GM18868 (cell line): Measurements from ENCODE around the gene COL21A1.

Source experiments
- ATAC-seq: cut with Tn5 transposase; IDR thresholded peaks from one replicate; pipeline ENCODE4 v1.9.1; 2021; ENCODE audit warnings: mild to moderate bottlenecking, moderate library complexity; ENCODE audit not compliant: unreplicated experiment

COL21A1 gene

DNA sequence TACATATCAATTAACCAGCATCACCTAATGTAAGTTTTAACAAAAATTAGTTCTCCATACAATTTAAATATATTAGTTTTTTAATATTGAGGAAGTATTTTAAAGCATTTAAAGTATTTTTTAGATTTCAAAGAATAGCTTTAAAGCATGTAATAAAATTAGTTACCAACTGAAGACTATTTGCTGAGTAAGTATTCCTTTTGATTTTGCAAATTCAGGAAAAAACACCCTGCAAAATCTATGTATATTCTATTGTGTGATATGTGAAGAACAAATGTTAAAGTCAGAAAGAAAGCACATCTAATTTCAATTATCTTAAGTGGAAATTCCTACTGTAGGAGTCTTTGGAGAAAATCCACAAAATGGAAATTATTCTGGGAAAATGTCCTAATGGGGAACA, 107.3 kb downstream of the COL21A1 start:
- ATAC-seq, result no peak

DNA sequence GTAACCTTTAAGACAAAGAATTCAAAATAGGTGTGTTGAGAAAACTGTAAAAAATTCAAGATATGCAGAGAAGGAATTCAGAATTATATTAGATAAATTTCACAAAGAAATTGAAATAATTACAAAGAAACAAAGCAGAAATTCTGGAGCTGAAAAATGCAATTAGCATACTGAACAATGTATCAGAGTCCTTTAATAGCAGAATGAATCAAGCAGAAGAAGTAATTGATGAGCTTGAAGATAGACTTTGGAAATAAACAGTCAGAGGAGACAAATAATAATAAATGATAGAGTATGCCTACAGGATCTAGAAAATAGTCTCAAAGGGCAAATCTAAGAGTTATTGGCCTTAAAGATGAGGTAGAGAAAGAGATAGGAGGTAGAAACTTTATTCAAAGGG, 131.7 kb downstream of the COL21A1 start:
- no peak for ATAC-seq

GRCh38 chr6:56109149-56109548, 138.2 kb downstream of the COL21A1 start:
- no peak for ATAC-seq

GRCh38 chr6:56106231-56106630, 141.1 kb downstream of the COL21A1 start:
- ATAC-seq, result no peak

DNA sequence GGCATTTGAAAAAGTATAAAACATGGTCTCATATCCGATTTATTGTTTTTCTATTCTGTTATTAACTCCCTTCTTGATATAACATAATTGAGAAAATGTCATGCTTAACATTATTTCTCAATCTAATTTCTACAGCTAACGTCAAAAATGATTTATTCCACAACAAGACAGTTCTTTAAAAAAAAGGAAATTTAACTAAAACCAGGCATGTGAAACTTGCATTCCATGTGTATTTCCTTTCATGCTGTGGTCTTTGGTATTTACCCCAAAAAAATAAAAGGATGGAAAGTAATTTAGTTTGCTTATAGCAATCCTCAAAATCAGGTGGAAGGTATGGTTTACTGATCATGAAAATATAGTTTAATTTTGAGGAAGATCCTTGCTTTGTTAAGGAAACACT, 142.8 kb downstream of the COL21A1 start:
- ATAC-seq, result no peak

DNA sequence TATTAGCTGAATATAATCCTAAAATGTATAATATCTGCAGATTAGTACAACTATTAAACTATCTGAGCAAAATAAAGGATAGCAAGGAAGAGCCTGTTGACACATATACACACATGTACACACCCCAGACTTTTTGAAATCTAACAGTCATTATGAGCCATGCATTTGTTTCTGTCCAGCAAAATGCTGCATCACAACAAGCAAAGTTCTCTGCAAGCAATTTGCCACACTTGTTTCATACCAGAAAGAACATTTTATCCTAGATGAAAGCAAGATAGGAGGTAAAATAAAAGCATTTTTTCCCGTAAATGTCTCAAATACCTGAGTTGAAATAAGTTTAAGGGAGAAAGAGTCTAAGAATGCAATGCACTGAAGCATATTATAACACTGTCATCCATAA, 145.2 kb downstream of the COL21A1 start:
- no peak for ATAC-seq

DNA sequence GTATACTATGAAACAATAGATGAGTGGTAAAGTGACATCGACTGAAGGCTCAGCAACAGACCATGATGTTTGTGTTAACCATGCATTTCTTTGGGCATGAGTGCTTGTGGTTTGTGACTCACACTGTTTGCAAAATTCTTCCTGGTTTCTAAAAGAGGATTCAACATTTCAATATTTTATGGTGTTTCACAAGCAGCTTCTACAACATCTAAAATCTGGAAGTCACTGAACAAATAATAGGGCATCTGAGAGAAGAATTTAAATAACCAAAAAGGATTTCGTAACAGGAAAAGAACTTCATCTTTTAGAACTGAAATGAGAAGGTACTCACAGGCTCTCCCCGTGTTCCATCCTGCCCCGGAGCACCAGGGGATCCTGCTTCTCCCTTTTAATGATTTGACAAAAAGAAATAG, 146.2 kb downstream of the COL21A1 start:
- peak; percentile 50 for ATAC-seq

- no peak for ATAC-seq
Observed at GRCh38 chr6:56096946-56097621, 150.3 kb downstream of the COL21A1 start.

GRCh38 chr6:56096541-56096940, 150.8 kb downstream of the COL21A1 start:
- ATAC-seq, result no peak

DNA sequence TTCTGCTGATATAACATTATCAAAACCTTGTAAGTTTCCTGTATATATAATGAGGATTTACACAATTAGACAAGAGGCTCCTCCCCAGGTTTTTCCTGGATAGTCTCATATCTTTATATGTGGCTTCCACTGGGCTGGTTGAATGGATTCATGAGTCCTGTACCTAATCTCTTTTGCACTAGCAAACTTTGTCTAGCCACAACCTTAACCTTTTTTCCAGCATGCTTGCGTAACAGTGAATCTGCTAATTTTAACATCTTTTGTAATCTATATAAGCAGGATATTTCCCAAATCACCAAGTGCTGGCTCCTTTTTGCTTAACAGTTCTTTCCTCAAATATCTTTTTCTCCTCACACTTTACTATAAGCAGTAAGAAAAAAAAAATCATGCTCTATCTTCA, 153.6 kb downstream of the COL21A1 start:
- ATAC-seq, result no peak

DNA sequence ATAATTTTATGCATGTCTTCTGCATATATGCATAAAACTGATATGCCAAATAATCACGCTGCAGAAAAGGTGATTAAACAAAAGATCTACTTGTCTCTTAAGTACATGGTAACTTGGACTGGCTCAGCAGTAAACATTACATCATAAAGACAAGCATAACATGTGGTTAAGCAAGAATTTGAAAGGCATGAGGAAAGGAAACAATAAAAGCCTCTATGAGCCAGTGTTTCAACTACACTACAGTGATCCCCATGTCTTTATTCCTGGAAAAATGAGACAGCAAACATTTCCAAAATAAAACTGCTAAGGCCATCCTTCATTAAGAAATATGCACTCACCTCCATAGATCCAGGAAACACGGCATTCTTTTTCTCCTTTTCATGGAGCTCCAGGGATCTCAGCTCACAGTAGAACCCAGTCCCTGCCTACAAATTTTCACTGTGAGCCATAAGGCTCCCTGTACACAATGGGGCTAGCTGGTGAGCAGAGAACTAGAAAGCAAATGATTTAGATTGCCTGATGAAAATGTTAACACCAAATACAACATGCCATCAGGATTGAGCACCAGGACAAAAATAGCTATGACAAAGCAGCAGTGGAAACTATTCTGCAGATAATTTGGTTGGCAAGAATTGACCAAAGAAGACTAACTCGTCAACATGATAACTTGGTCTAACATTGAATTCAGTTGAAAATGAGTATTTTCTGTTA, 156.1 kb downstream of the COL21A1 start:
- no peak for ATAC-seq

DNA sequence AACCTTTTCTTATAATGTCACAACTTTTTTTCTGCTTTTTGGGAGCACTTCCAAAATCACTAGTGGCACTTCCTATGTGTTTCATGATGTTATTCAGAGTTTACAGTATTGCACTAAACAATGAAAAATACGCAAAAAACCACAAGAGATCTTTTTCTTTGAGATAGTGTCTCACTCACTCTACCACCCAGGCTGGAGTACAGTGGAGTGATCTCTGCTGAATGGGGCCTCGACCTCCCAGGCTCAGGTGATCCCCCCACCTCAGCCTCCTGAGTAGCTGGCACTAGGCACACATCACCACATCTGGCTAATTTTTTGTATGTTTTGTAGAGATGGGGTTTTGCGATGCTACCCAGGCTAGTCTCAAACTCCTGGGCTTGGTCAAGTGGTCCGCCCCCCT, 158.7 kb downstream of the COL21A1 start:
- ATAC-seq, result no peak

- no peak for ATAC-seq
Observed at GRCh38 chr6:56087421-56087820, 160.0 kb downstream of the COL21A1 start.

DNA sequence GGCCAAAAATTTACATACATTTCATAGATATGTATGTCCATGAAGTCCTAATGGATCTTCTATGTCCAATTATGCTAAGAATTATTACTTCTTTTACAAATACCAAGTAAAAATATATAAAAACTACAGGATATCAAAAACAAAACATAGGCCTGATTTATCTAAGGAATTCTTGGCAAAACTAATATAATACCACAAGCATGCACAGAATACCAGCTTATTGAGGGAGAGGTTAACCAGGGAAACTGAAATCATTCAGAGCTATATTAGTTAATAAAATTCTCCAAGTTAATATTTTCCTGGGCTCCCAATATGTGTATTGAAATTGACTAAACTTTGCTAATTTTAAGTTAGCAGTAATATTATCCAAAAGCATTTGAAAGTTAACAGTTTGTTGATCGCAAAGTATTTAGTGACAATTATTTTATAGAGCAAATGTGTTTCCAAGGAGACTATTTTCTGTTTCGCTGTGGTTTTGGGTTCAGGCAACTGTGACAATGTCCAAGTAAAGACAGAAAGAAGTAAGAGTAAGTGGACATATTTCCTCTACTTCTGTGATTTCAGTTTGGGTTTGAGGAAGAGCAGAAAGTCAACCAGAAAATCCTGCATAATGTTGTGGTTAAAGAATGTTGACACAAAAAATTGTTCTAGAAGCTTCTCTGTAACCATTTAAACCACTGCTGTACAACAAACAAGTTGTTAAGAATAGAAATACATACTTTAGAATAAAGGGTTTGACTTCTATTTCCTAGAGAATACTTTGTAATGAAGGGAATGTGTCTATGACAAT, 167.4 kb downstream of the COL21A1 start:
- no peak for ATAC-seq

GRCh38 chr6:56076033-56076432, 171.3 kb downstream of the COL21A1 start:
- no peak for ATAC-seq

DNA sequence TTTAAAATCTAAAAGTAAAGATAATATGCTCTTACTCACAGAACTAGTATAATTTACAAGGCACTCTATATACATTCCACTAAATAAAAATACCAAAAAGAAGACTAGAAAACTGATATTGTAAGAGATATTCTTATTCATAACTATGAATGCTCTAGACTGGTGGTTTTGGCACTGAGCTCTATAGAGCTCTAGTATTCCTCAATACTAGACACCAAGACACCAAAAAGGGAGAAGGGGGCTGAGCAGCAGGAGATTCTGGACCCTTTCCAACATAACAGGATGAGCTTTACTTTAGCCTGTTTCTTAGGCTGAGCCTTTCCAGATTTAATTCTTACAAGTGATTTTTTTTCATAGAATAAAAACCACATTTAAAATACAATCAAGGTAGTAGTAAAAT, 173.6 kb downstream of the COL21A1 start:
- ATAC-seq, result no peak

DNA sequence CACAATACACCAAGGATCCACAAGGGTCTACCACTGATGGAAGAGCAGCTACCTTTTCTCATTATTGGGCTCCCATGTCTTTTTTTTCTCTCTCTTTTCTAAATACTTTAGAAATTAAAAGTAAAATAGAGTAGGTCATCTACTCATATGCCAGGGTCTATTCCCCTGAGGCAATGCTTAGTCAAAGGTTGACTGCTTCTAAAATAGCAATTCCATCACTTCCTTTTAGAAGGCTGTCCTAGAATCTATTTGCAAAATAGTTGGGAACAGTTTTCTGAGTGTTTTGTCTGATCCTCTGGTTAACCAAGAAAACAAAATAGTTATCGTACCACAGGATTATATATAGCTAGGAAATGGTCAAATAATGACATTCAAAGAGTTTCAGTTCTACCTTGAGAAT, 174.1 kb downstream of the COL21A1 start:
- no peak for ATAC-seq

DNA sequence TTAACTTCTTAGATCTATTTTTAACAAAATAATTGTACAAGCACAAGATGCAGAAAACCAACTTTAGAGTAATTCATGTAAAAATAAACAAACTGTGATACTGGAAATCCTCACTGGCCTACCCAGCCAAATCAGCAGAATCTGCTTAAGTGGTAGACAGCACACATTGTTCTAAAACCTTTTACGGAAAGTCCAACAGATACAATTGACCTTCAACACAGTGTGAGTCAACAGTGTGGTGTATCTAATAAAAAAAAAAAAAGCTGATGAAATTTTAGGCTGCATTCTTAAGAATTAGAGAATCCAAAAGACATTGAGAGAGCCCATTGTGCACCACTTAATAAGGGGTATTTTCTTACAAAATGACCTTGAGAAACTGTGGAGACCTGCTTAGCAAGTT, 174.5 kb downstream of the COL21A1 start:
- no peak for ATAC-seq

- no peak for ATAC-seq
Observed at GRCh38 chr6:56065408-56065807, 182.0 kb downstream of the COL21A1 start.

- ATAC-seq, result no peak
Observed at GRCh38 chr6:56062836-56063235, 184.5 kb downstream of the COL21A1 start.

DNA sequence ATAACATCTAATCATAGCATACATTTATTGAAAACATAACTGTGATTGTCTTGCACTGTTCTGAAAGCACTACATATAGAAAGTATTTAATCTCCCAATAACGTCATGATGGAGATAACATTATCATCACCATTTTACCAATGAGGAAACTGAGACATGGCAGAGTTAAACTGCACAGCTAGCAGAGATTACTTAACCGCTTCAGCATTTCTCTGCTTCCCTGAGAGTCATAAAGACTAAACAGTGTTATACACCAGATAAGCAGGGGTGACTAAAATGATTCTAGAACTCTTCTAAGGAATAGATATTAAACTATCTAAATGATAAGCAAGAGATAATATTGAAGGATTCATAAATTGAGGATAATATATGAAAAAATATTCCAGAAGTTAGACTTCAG, 188.7 kb downstream of the COL21A1 start:
- no peak for ATAC-seq
